Neural progenitor cell (in vitro differentiated cells): ENCODE data around the gene PIN4. TPM values are rescaled to one million over a fixed set of nuclear protein-coding genes. Genes with fewer than 3 reads are reported as not detected.

ENCODE experiments used
- DNase-seq: peaks from one replicate; pipeline ENCODE4 v3.0.0-alpha.2; 2016; ENCODE audit warnings: low spot score
- H2AFZ ChIP-seq: fragments of 200-600 bp; sonication (generic); replicated peaks from 2 replicates; pipeline ENCODE4 v1.6.1; 2016; ENCODE audit warnings: antibody characterized with exemption
- H3F3A ChIP-seq: fragments of 200-600 bp; sonication (generic); 2 replicates; pipeline ENCODE4 v1.6.1; 2016; ENCODE audit warnings: antibody characterized with exemption, low read depth
- H3K27ac ChIP-seq: fragments of 200-600 bp; sonication (generic); 2 replicates; pipeline ENCODE4 v1.5.1; 2016; ENCODE audit warnings: mild to moderate bottlenecking
- H3K27me3 ChIP-seq: fragments of 200-600 bp; sonication (generic); 2 replicates; pipeline ENCODE4 v1.6.1; 2016; ENCODE audit warnings: mild to moderate bottlenecking, moderate library complexity
- H3K36me3 ChIP-seq: fragments of 200-600 bp; sonication (generic); 2 replicates; pipeline ENCODE4 v1.5.1; 2016
- H3K4me1 ChIP-seq: fragments of 200-600 bp; sonication (generic); 2 replicates; pipeline ENCODE4 v1.6.1; 2016; ENCODE audit warnings: mixed run types
- H3K4me2 ChIP-seq: fragments of 200-600 bp; sonication (generic); 2 replicates; pipeline ENCODE4 v1.6.1; 2016
- H3K4me3 ChIP-seq: fragments of 200-600 bp; sonication (generic); 2 replicates; pipeline ENCODE4 v1.5.1; 2016
- H3K79me2 ChIP-seq: fragments of 200-600 bp; sonication (generic); 2 replicates; pipeline ENCODE4 v1.6.1; 2016; ENCODE audit warnings: low read depth
- H3K9ac ChIP-seq: fragments of 200-600 bp; sonication (generic); 2 replicates; pipeline ENCODE4 v1.6.1; 2016
- H3K9me3 ChIP-seq: fragments of 200-600 bp; sonication (generic); 2 replicates; pipeline ENCODE4 v1.5.1; 2016; ENCODE audit warnings: low read depth
- H4K20me1 ChIP-seq: fragments of 200-600 bp; sonication (generic); 2 replicates; pipeline ENCODE4 v1.6.1; 2016; ENCODE audit warnings: low read depth
- H3K27ac Mint-ChIP-seq: 3 replicates; pipeline ENCODE4 v1.8.0; 2021; ENCODE audit warnings: mixed read lengths
- H3K27me3 Mint-ChIP-seq: 2 replicates; pipeline ENCODE4 v1.8.0; 2022; ENCODE audit warnings: low read depth, mild to moderate bottlenecking, inconsistent platforms, moderate library complexity, mixed read lengths; ENCODE audit not compliant: insufficient read depth
- H3K36me3 Mint-ChIP-seq: 3 replicates; pipeline ENCODE4 v1.8.0; 2021; ENCODE audit warnings: mixed read lengths
- H3K4me1 Mint-ChIP-seq: 3 replicates; pipeline ENCODE4 v1.8.0; 2021; ENCODE audit warnings: mixed read lengths
- H3K4me3 Mint-ChIP-seq: 3 replicates; pipeline ENCODE4 v1.8.0; 2021; ENCODE audit warnings: mild to moderate bottlenecking, moderate library complexity, mixed read lengths
- H3K9me3 Mint-ChIP-seq: 3 replicates; pipeline ENCODE4 v1.8.0; 2020; ENCODE audit warnings: mixed read lengths
- EZH2 ChIP-seq: fragments of 200-600 bp; sonication (generic); IDR thresholded peaks from 2 replicates; pipeline ENCODE4 v1.6.1; 2017; ENCODE audit warnings: antibody characterized with exemption, mild to moderate bottlenecking, moderate library complexity
- EZH2phosphoT487 ChIP-seq: fragments of 200-600 bp; sonication (generic); IDR thresholded peaks from 2 replicates; pipeline ENCODE4 v1.6.1; 2017; ENCODE audit warnings: antibody characterized with exemption
- total RNA-seq: library from RNA; depleted of rRNA; stranded (reverse); fragments of >200 nt; gene quantifications from 2 replicates; pipeline ENCODE4 v1.2.3, GENCODE V29; 2015; ENCODE audit warnings: low replicate concordance
- TF ChIP-seq, protein P1 (sequence below): fragments of 200-600 bp; sonication (generic); IDR thresholded peaks from 2 replicates; pipeline ENCODE4 v1.5.1; 2017; ENCODE audit warnings: antibody characterized with exemption, mild to moderate bottlenecking

The PIN4 gene
- total RNA-seq, 1 donor from 2014 or later: 21.7 TPM

DNA sequence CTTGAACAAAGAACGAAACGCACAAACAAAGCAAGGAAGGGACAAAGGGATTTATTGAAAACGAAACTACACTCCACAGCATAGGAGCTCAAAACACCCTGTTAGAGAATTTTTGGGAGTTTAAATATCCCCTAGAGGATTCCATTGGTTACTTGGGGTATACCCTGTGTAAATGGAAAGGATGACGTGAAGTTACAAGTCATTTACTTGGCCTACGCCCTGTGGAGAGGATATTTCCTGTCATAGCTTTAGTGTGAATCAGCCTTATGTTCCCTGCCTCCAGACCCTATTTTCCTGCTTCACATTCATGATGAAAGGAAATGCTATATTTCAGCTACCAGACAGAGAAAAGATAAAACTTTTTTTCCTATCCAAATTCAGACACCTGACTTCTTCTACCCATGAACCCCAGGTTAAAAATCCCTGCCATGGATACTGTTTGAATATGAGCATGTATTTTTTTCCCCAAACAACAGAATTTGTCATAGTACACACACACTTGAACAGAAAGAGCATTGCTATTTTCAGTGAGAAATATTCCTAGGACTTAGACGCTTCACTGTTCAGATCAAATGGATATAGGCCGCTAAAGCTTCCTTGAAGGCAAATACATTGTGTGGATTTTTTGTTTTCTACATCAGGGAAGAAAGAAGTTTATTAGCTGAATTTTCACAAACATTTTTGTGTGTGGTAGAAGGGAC lies 20.4 kb downstream of the PIN4 start:
- Mint-ChIP-seq H3K4me3 (no peak overlapping the region), H3K36me3 (peaks cover 21% of the 10 kb centered on the region), H3K4me1 (no peaks in the 10 kb centered on the region), H3K9me3 (no peaks in the 10 kb centered on the region), H3K27ac (no peak overlapping the region), H3K27me3 (no peaks in the 10 kb centered on the region)
- Histone ChIP-seq H3K4me1 (no peaks in the 10 kb centered on the region), H3K36me3 (no peaks in the 10 kb centered on the region), H3K27me3 (no peaks in the 10 kb centered on the region), H3K9ac (no peak overlapping the region), H3K27ac (no peak overlapping the region), H3K4me2 (no peak overlapping the region), H3K4me3 (no peak overlapping the region), H3K79me2 (no peaks in the 10 kb centered on the region), H4K20me1 (peaks cover 5% of the 10 kb centered on the region), H3F3A (no peaks in the 10 kb centered on the region), H3K9me3 (no peaks in the 10 kb centered on the region), H2AFZ (no peak overlapping the region)
- TF ChIP-seq, protein P1, sequence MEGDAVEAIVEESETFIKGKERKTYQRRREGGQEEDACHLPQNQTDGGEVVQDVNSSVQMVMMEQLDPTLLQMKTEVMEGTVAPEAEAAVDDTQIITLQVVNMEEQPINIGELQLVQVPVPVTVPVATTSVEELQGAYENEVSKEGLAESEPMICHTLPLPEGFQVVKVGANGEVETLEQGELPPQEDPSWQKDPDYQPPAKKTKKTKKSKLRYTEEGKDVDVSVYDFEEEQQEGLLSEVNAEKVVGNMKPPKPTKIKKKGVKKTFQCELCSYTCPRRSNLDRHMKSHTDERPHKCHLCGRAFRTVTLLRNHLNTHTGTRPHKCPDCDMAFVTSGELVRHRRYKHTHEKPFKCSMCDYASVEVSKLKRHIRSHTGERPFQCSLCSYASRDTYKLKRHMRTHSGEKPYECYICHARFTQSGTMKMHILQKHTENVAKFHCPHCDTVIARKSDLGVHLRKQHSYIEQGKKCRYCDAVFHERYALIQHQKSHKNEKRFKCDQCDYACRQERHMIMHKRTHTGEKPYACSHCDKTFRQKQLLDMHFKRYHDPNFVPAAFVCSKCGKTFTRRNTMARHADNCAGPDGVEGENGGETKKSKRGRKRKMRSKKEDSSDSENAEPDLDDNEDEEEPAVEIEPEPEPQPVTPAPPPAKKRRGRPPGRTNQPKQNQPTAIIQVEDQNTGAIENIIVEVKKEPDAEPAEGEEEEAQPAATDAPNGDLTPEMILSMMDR: no peak
- TF ChIP-seq EZH2: no peak
- TF ChIP-seq EZH2phosphoT487: no peak
- DNase-seq: no peak

DNA sequence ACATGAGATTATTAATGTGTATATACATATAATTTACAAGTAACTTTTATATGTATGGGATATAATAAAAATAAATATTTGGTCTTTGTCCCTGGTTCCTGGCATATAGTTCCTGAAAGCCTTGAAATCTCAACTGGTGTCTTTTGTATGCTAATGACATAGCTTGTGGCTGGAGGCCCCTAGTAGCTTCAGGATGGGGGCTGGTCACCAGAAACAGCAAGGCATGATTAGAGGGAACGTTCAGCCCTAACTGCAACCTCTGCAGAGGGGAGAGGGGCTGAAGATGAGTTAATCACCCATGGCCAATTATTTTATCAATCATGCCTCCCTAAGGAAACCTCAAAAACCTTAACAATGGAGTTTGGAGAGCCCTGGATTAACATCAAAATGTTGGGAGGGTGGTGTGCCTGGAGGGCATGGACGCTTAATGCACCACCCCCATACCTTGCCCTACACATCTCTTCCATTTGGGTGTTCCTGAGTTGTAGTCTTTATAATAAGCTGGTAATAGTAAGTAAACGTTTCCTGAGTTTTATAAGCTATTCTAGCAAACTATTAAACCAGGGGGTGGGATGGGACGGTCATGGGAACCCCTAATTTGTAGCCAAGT lies 21.3 kb downstream of the PIN4 start:
- no peak overlapping the region for H3K4me3 ChIP-seq
- peaks cover 4% of the 10 kb centered on the region for H3K36me3 ChIP-seq
- H3K27me3 ChIP-seq: no peaks in the 10 kb centered on the region
- H3K9me3 ChIP-seq: no peaks in the 10 kb centered on the region
- H3K9ac ChIP-seq: no peak overlapping the region
- H3F3A ChIP-seq: no peaks in the 10 kb centered on the region
- H3K79me2 ChIP-seq: no peaks in the 10 kb centered on the region
- H3K4me2 ChIP-seq: no peak overlapping the region
- TF ChIP-seq, protein P1: no peak
- TF ChIP-seq EZH2phosphoT487 (no peak), EZH2 (no peak)
- H2AFZ ChIP-seq: no peak overlapping the region
- H3K36me3 Mint-ChIP-seq: peaks cover 28% of the 10 kb centered on the region
- no peak overlapping the region for H3K27ac ChIP-seq
- no peaks in the 10 kb centered on the region for H3K9me3 Mint-ChIP-seq
- H3K4me1 Mint-ChIP-seq: no peaks in the 10 kb centered on the region
- H4K20me1 ChIP-seq: peaks cover 5% of the 10 kb centered on the region
- H3K4me1 ChIP-seq: no peaks in the 10 kb centered on the region
- H3K27me3 Mint-ChIP-seq: no peaks in the 10 kb centered on the region
- H3K4me3 Mint-ChIP-seq: no peak overlapping the region
- no peak for DNase-seq
- no peak overlapping the region for H3K27ac Mint-ChIP-seq

DNA sequence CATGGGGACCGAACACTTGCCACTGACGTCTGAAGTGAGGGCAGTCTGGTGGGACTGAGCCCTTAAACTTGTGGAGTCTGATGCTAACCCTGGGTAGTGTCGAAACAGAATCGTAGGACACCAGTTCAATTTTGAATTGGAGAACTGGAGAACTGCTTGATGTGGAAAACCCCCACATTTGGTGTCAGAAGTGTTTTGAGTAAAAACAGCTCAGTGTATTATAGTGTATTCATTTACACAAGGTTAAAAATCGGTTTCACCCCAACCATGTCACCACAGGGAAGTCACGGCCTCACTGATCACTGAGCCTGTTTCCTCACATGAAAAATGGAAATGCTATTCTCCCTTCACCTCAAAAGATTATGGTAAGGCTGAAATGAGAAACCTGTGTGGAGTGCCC lies 21.9 kb downstream of the PIN4 start:
- peaks cover 4% of the 10 kb centered on the region for H3K9me3 Mint-ChIP-seq
- no peak overlapping the region for H3K4me3 Mint-ChIP-seq
- H3K4me1 Mint-ChIP-seq: no peaks in the 10 kb centered on the region
- Histone ChIP-seq H2AFZ (no peak overlapping the region), H3K79me2 (no peaks in the 10 kb centered on the region), H3K9me3 (no peaks in the 10 kb centered on the region), H3K4me1 (no peaks in the 10 kb centered on the region), H3K27ac (no peak overlapping the region), H3K36me3 (peaks cover 4% of the 10 kb centered on the region), H3K4me2 (no peak overlapping the region), H3F3A (no peaks in the 10 kb centered on the region), H3K27me3 (no peaks in the 10 kb centered on the region), H4K20me1 (peaks cover 5% of the 10 kb centered on the region), H3K9ac (no peak overlapping the region), H3K4me3 (no peak overlapping the region)
- TF ChIP-seq, protein P1: no peak
- TF ChIP-seq EZH2: no peak
- no peak for TF ChIP-seq EZH2phosphoT487
- H3K36me3 Mint-ChIP-seq: peaks cover 32% of the 10 kb centered on the region
- no peak for DNase-seq
- peaks cover under 1% of the 10 kb centered on the region for H3K27me3 Mint-ChIP-seq
- H3K27ac Mint-ChIP-seq: no peak overlapping the region
